GM12878 (cell line): ENCODE results near the gene RNFT2. TPM values are rescaled to one million over a fixed set of nuclear protein-coding genes. Genes with fewer than 3 reads are reported as not detected.
A peak's percentile ranks its signal among the peaks of the same experiment; 100 is the strongest.

ENCODE experiments used
- ATAC-seq: fragments of 200-7000 bp; cut with Tn5 transposase; 3 replicates; pipeline ENCODE4 v1.9.1; 2020; ENCODE audit warnings: mild to moderate bottlenecking, moderate library complexity
- BruUV-seq: library from RNA; stranded (reverse); fragments of 400-500 nt; replicated peaks from 2 replicates; lab custom pipeline; 2021; lab: Mats Ljungman, UMichigan
- CTCF ChIA-PET: fragments of 300-600 bp; sonication (Branson Sonifier 250); formaldehyde crosslinking; extraction: SDS; loops from one replicate; lab custom pipeline; 2021; ENCODE audit warnings: inconsistent platforms; lab: Yijun Ruan, JAX
- POLR2A ChIA-PET: fragments of 350-600 bp; formaldehyde crosslinking; extraction: SDS; loops from one replicate; lab custom pipeline; 2021; ENCODE audit warnings: inconsistent platforms; lab: Charles Lee
- RAD21 ChIA-PET: fragments of 300-600 bp; sonication (Branson Sonifier 250); formaldehyde crosslinking; loops from one replicate; lab custom pipeline; 2023; ENCODE audit warnings: antibody characterized with exemption; ENCODE audit not compliant: unreplicated experiment; lab: Charles Lee
- SMC1A ChIA-PET: fragments of 300-600 bp; sonication (Branson Sonifier 250); formaldehyde crosslinking; loops from one replicate; lab custom pipeline; 2023; ENCODE audit not compliant: unreplicated experiment, uncharacterized antibody; lab: Charles Lee
- DNase-seq: peaks from one replicate; pipeline ENCODE4 v3.0.0-alpha.2; 2011; ENCODE audit warnings: low read depth, low spot score
- FAIRE-seq: peaks from 3 replicates; lab custom pipeline; 2011; peaks lifted over from hg19 to GRCh38; lab: Jason Lieb, UNC
- H2AFZ ChIP-seq: 2 replicates; pipeline ENCODE4 v1.6.0; 2011; ENCODE audit warnings: low read depth, low read length, control low read depth; ENCODE audit not compliant: control insufficient read depth
- H3K27ac ChIP-seq: 2 replicates; pipeline ENCODE4 v1.5.1; 2011; ENCODE audit warnings: control low read depth; ENCODE audit not compliant: control insufficient read depth, insufficient read depth
- H3K27me3 ChIP-seq, 2 experiments: replicated peaks in 1 of 2; 2 replicates each; pipeline versions ENCODE4 v1.6.0 to v1.6.1; 2011; ENCODE audit warnings: low read length in 1 of 2; ENCODE audit not compliant: control insufficient read depth in 2 of 2, insufficient read depth in 2 of 2
- H3K36me3 ChIP-seq, 2 experiments: 2 replicates each; pipeline ENCODE4 v1.5.1; 2011; ENCODE audit warnings: low read length in 1 of 2; ENCODE audit not compliant: control insufficient read depth in 2 of 2, insufficient read depth in 2 of 2
- H3K4me1 ChIP-seq: 2 replicates; pipeline ENCODE4 v1.6.1; 2011; ENCODE audit warnings: mild to moderate bottlenecking, low read length, moderate library complexity, mixed read lengths; ENCODE audit not compliant: control insufficient read depth, insufficient read depth
- H3K4me2 ChIP-seq: 2 replicates; pipeline ENCODE4 v1.6.0; 2011; ENCODE audit warnings: control low read depth; ENCODE audit not compliant: control insufficient read depth, insufficient read depth
- H3K4me3 ChIP-seq: fragments of 200-600 bp; sonication (generic); 2 replicates; pipeline ENCODE4 v1.5.1; 2016
- H3K79me2 ChIP-seq: 2 replicates; pipeline ENCODE4 v1.6.0; 2011; ENCODE audit warnings: low read length; ENCODE audit not compliant: control insufficient read depth, insufficient read depth
- H3K9ac ChIP-seq: 2 replicates; pipeline ENCODE4 v1.8.0; 2011; ENCODE audit warnings: low read length, control low read depth, mixed read lengths; ENCODE audit not compliant: control insufficient read depth, insufficient read depth
- H3K9me3 ChIP-seq: replicated peaks from 3 replicates; pipeline ENCODE4 v1.5.1; 2011; ENCODE audit warnings: mild to moderate bottlenecking, low read length; ENCODE audit not compliant: control insufficient read depth, insufficient read depth
- H4K20me1 ChIP-seq: 2 replicates; pipeline ENCODE4 v1.6.0; 2011; ENCODE audit not compliant: control insufficient read depth, insufficient read depth
- CREM ChIP-seq: IDR thresholded peaks from 2 replicates; pipeline ENCODE4 v1.6.1; 2014; ENCODE audit warnings: antibody characterized with exemption, low read depth
- SPI1 ChIP-seq: IDR thresholded peaks from 2 replicates; pipeline ENCODE4 v1.6.1; 2011; ENCODE audit warnings: low read depth, mild to moderate bottlenecking, low read length, moderate library complexity, borderline replicate concordance; ENCODE audit not compliant: insufficient read depth
- WGBS: methylation state at CpG from one replicate; pipeline ENCODE4 v1.1.6; 2016; ENCODE audit warnings: low lambda C conversion rate; ENCODE audit not compliant: insufficient replicate concordance, insufficient coverage; ENCODE audit errors: missing lambda C conversion rate; 5-methylcytosine and 5-hydroxymethylcytosine counted together
- in situ Hi-C: fragments of 300-500 bp; cut with MboI; formaldehyde crosslinking; loops from 9 replicates; pipeline ENCODE4 v1.14.3; 2018; ENCODE audit warnings: mixed read lengths
- intact Hi-C: fragments of 100-400 bp; cut with micrococcal nuclease; formaldehyde crosslinking; loops from one replicate; pipeline ENCODE4 v1.14.2; 2022; ENCODE audit not compliant: unreplicated experiment
- polyA plus RNA-seq, 11 experiments: library from polyadenylated mRNA; depleted of rRNA in 4 of 11; unstranded in 6 of 11; stranded (reverse) in 5 of 11; fragments of >200 nt; fragmentation: Nextera tagmentation in 4 of 11; fragmentation: Illumina TruSeq in 1 of 11; extraction: Ambion mirVana in 4 of 11; extraction: Trizol in 1 of 11; gene quantifications; 1 replicate in 1 of 11; 2 replicates in 10 of 11; pipeline versions ENCODE4 v1.2.1 to v1.2.3, GENCODE V29; 2011 to 2016; ENCODE audit warnings: inconsistent platforms in 2 of 11, missing spikeins in 2 of 11, low read depth in 1 of 11
- total RNA-seq, 4 experiments: library from RNA; depleted of rRNA in 3 of 4; stranded (reverse); fragments of >200 nt in 3 of 4; fragmentation: Illumina TruSeq in 1 of 4; extraction: Trizol in 1 of 4; gene quantifications; 2 replicates each; pipeline versions ENCODE4 v1.2.1 to v1.2.3, GENCODE V29; 2013 to 2021
- TF ChIP-seq, protein P1 (sequence below): fragments of 450-650 bp; IDR thresholded peaks from 2 replicates; pipeline ENCODE4 v1.6.1; 2014; ENCODE audit warnings: mild to moderate bottlenecking
- TF ChIP-seq, protein P2 (sequence below): IDR thresholded peaks from 2 replicates; pipeline ENCODE4 v1.6.1; 2012; ENCODE audit warnings: mild to moderate bottlenecking, low read depth, low read length

Gene RNFT2
- total and polyA plus RNA-seq, 10 of the 15 experiments (the other 5 are each of a cell fraction or from before 2014, with no cell fraction given) = 2.5 to 17.3 (median 9.7) TPM

DNA sequence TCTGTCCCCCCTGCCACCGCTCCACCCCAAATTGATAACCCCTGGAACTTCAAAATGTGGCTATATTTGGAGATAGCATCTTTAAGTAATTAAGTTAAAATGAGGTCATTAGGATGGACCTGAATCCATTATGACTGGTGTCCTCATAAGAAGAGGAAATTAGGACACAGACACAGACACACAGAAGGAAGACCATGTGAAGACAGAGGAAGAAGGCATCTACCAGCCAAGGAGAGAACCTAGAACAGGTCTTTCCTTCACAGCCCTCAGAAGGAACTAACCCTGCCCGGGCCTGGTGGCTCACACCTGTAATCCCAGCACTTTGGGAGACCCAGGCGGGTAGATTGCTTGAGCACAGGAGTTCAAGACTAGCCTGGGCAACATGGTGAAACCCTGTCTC lies 146.8 kb downstream of the RNFT2 start (continued):
- TF ChIP-seq, protein P1, sequence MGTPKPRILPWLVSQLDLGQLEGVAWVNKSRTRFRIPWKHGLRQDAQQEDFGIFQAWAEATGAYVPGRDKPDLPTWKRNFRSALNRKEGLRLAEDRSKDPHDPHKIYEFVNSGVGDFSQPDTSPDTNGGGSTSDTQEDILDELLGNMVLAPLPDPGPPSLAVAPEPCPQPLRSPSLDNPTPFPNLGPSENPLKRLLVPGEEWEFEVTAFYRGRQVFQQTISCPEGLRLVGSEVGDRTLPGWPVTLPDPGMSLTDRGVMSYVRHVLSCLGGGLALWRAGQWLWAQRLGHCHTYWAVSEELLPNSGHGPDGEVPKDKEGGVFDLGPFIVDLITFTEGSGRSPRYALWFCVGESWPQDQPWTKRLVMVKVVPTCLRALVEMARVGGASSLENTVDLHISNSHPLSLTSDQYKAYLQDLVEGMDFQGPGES = no peak
- no peak for TF ChIP-seq CREM
- TF ChIP-seq, all 136 proteins: peak for 0

DNA sequence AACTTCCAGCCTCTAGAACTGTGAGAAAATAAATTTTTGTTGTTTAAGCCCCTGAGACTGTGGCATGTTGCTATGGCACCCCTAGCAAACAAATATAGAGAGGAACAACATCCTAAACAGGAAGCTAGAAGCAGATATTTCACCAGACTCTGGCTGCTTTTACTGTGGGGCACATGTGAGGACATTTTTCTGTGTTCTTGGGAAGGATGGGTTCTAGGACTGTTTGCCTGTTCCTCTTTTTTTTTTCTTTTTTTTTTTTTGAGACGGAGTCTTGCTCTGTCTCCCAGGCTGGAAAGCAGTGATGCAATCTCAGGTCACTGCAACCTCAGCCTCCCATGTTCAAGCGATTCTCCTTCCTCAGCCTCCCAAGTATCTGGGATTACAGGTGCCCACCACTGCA lies 147.4 kb downstream of the RNFT2 start:
- in situ Hi-C loops = no loop called here
- Histone ChIP-seq H3K4me3 (no peak overlapping the region), H3K79me2 (no peaks in the 10 kb centered on the region), H4K20me1 (no peaks in the 10 kb centered on the region), H3K4me1 (no peaks in the 10 kb centered on the region; the same call in 1 of the 2 replicates), H3K27ac (no peak overlapping the region), H3K9ac (no peak overlapping the region), H3K27me3 (peaks cover 7 to 11% of the 10 kb centered on the region in 2 experiments; a peak in 3 of 4 replicates), H3K4me2 (no peak overlapping the region), H2AFZ (no peak overlapping the region), H3K9me3 (no peaks in the 10 kb centered on the region), H3K36me3 (no peaks in the 10 kb centered on the region)
- no TSS peak for BruUV-seq
- 74% methylated on average over 2 of the region's 2 CpGs for WGBS
- ChIA-PET RAD21 (no interaction called here), POLR2A (no interaction called here), CTCF (no interaction called here), SMC1A (no interaction called here)
- intact Hi-C loops = loop anchor here (10.0 kb wide), 1 partner anchor 151 kb away; the partner anchor contains the start of genes RNFT2 and SPRING1
- DNase-seq (no peak), ATAC-seq (peak; percentile 46), FAIRE-seq (no peak)
- TF ChIP-seq, protein P2, sequence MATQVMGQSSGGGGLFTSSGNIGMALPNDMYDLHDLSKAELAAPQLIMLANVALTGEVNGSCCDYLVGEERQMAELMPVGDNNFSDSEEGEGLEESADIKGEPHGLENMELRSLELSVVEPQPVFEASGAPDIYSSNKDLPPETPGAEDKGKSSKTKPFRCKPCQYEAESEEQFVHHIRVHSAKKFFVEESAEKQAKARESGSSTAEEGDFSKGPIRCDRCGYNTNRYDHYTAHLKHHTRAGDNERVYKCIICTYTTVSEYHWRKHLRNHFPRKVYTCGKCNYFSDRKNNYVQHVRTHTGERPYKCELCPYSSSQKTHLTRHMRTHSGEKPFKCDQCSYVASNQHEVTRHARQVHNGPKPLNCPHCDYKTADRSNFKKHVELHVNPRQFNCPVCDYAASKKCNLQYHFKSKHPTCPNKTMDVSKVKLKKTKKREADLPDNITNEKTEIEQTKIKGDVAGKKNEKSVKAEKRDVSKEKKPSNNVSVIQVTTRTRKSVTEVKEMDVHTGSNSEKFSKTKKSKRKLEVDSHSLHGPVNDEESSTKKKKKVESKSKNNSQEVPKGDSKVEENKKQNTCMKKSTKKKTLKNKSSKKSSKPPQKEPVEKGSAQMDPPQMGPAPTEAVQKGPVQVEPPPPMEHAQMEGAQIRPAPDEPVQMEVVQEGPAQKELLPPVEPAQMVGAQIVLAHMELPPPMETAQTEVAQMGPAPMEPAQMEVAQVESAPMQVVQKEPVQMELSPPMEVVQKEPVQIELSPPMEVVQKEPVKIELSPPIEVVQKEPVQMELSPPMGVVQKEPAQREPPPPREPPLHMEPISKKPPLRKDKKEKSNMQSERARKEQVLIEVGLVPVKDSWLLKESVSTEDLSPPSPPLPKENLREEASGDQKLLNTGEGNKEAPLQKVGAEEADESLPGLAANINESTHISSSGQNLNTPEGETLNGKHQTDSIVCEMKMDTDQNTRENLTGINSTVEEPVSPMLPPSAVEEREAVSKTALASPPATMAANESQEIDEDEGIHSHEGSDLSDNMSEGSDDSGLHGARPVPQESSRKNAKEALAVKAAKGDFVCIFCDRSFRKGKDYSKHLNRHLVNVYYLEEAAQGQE = no peak
- peak; percentile 7; the same call in 1 of the 2 replicates for TF ChIP-seq SPI1
